Neural cell (in vitro differentiated cells): ENCODE measurements around the gene LRP5. TPM values are rescaled to one million over a fixed set of nuclear protein-coding genes. Genes with fewer than 3 reads are reported as not detected.

ENCODE experiments used
- H2AFZ ChIP-seq: fragments of 200-600, 300-800 bp; sonication (generic), shearing (Covaris generic); 2 replicates; pipeline ENCODE4 v1.6.0; 2014; ENCODE audit warnings: low read depth, mild to moderate bottlenecking, antibody characterized with exemption, low read length, moderate library complexity
- H3F3A ChIP-seq: fragments of 200-600 bp; shearing (Covaris generic); 2 replicates; pipeline ENCODE4 v1.6.1; 2016; ENCODE audit warnings: mild to moderate bottlenecking, moderate library complexity, mixed read lengths, antibody characterized with exemption, low read length; ENCODE audit not compliant: insufficient read depth, poor library complexity, severe bottlenecking
- H3K27ac ChIP-seq: fragments of 200-600, 300-800 bp; sonication (generic), shearing (Covaris generic); 2 replicates; pipeline ENCODE4 v1.5.1; 2014; ENCODE audit warnings: mild to moderate bottlenecking, low read length, moderate library complexity
- H3K27me3 ChIP-seq: fragments of 300-800, 200-600 bp; sonication (generic), shearing (Covaris generic); 2 replicates; pipeline ENCODE4 v1.6.0; 2014; ENCODE audit warnings: mild to moderate bottlenecking, low read depth, low read length, moderate library complexity; ENCODE audit not compliant: insufficient read depth
- H3K36me3 ChIP-seq: fragments of 300-800, 200-600 bp; sonication (generic), shearing (Covaris generic); 2 replicates; pipeline ENCODE4 v1.5.1; 2014; ENCODE audit warnings: mild to moderate bottlenecking, antibody characterized with exemption, low read length, moderate library complexity; ENCODE audit not compliant: insufficient read depth
- H3K4me2 ChIP-seq: fragments of 300-800, 200-600 bp; sonication (generic), shearing (Covaris generic); 2 replicates; pipeline ENCODE4 v1.6.0; 2014; ENCODE audit warnings: mild to moderate bottlenecking, low read length
- H3K4me3 ChIP-seq: fragments of 300-800, 200-600 bp; sonication (generic), shearing (Covaris generic); 2 replicates; pipeline ENCODE4 v1.5.1; 2014; ENCODE audit warnings: mild to moderate bottlenecking, low read length, moderate library complexity
- H3K79me2 ChIP-seq: fragments of 200-600 bp; shearing (Covaris generic); replicated peaks from 2 replicates; pipeline ENCODE4 v1.6.0; 2014; ENCODE audit warnings: mild to moderate bottlenecking, low read length, moderate library complexity; ENCODE audit not compliant: insufficient read depth
- H3K9ac ChIP-seq: fragments of 300-800, 200-600 bp; sonication (generic), shearing (Covaris generic); 2 replicates; pipeline ENCODE4 v1.6.1; 2016; ENCODE audit warnings: mild to moderate bottlenecking, low read length, mixed read lengths
- H3K9me2 ChIP-seq: fragments of 200-600 bp; shearing (Covaris generic); 2 replicates; pipeline ENCODE4 v1.6.1; 2016; ENCODE audit warnings: mild to moderate bottlenecking, low read length, mixed read lengths; ENCODE audit not compliant: insufficient read depth
- H3K9me3 ChIP-seq: fragments of 200-600, 300-800 bp; sonication (generic), shearing (Covaris generic); 2 replicates; pipeline ENCODE4 v1.6.1; 2016; ENCODE audit warnings: mild to moderate bottlenecking, mixed run types, low read length, moderate library complexity, mixed read lengths
- H4K20me1 ChIP-seq: fragments of 200-600 bp; shearing (Covaris generic); 2 replicates; pipeline ENCODE4 v1.6.1; 2016; ENCODE audit warnings: mild to moderate bottlenecking, mixed run types; ENCODE audit not compliant: insufficient read depth
- CTCF ChIP-seq: fragments of 450-650 bp; IDR thresholded peaks from 2 replicates; pipeline ENCODE4 v1.5.1; 2014; ENCODE audit warnings: antibody characterized with exemption, mild to moderate bottlenecking, moderate library complexity; ENCODE audit not compliant: poor library complexity, severe bottlenecking
- EP300 ChIP-seq: fragments of 450-650 bp; conservative IDR thresholded peaks from 2 replicates; pipeline ENCODE4 v1.6.1; 2014; ENCODE audit warnings: antibody characterized with exemption, mild to moderate bottlenecking, moderate library complexity; ENCODE audit not compliant: poor library complexity, severe bottlenecking
- EZH2 ChIP-seq: fragments of 200-600, 300-800 bp; shearing (Covaris generic), sonication (generic); IDR thresholded peaks from 2 replicates; pipeline ENCODE4 v1.6.1; 2014; ENCODE audit warnings: antibody characterized with exemption, low read length, borderline replicate concordance, mild to moderate bottlenecking; ENCODE audit not compliant: insufficient read depth, poor library complexity, severe bottlenecking
- MXI1 ChIP-seq: fragments of 450-650 bp; conservative IDR thresholded peaks from 2 replicates; pipeline ENCODE4 v1.6.1; 2014; ENCODE audit warnings: antibody characterized with exemption, mild to moderate bottlenecking; ENCODE audit not compliant: poor library complexity, severe bottlenecking
- POLR2AphosphoS5 ChIP-seq: IDR thresholded peaks from 2 replicates; pipeline ENCODE4 v1.6.1; 2012
- RAD21 ChIP-seq: fragments of 450-650 bp; conservative IDR thresholded peaks from 2 replicates; pipeline ENCODE4 v1.6.1; 2014; ENCODE audit warnings: antibody characterized with exemption, mild to moderate bottlenecking, moderate library complexity
- REST ChIP-seq: IDR thresholded peaks from 2 replicates; pipeline ENCODE4 v1.6.1; 2012; ENCODE audit warnings: borderline replicate concordance
- SMC3 ChIP-seq: fragments of 450-650 bp; conservative IDR thresholded peaks from 2 replicates; pipeline ENCODE4 v1.6.1; 2014; ENCODE audit warnings: antibody characterized with exemption, mild to moderate bottlenecking, moderate library complexity; ENCODE audit not compliant: poor library complexity
- TAF1 ChIP-seq: IDR thresholded peaks from 2 replicates; pipeline ENCODE4 v1.6.1; 2012; ENCODE audit warnings: low read depth
- polyA plus RNA-seq: library from polyadenylated mRNA; depleted of rRNA; stranded (reverse); fragments of >200 nt; gene quantifications from 2 replicates; pipeline ENCODE4 v1.2.3, GENCODE V29; 2014

The LRP5 gene
- polyA plus RNA-seq, 1 donor from 2014 or later: 3.0 TPM

GRCh38 chr11:68270196-68271022 lies 42.0 kb upstream of the LRP5 start:
- H3K9ac ChIP-seq: peak overlapping the region; percentile 97

More at GRCh38 chr11:68270196-68271022, 42.0 kb upstream of the LRP5 start:
- no peaks in the 10 kb centered on the region for H3K9me2 ChIP-seq
- H3K79me2 ChIP-seq: peaks cover 20% of the 10 kb centered on the region
- H3K4me3 ChIP-seq: peak overlapping the region; percentile 83
- H3K27ac ChIP-seq: peak overlapping the region; percentile 86
- H3K36me3 ChIP-seq: no peaks in the 10 kb centered on the region
- H3F3A ChIP-seq: no peaks in the 10 kb centered on the region
- TF ChIP-seq TAF1 (no peak), CTCF (no peak), EZH2 (no peak), SMC3 (no peak), RAD21 (no peak), REST (no peak), MXI1 (no peak), EP300 (no peak), POLR2AphosphoS5 (no peak)
- no peaks in the 10 kb centered on the region for H3K27me3 ChIP-seq
- no peaks in the 10 kb centered on the region for H3K9me3 ChIP-seq
- no peak overlapping the region for H2AFZ ChIP-seq
- no peaks in the 10 kb centered on the region for H4K20me1 ChIP-seq
- peak overlapping the region; percentile 57 for H3K4me2 ChIP-seq
